ENCODE data around the gene HLX. TPM values are rescaled to one million over a fixed set of nuclear protein-coding genes. Genes with fewer than 3 reads are reported as not detected.

Gene HLX
- total and polyA plus RNA-seq, 2 of the 13 experiments (the other 11 are each of a cell fraction or from before 2014, with no cell fraction given): 0.30 to 0.35 TPM

GRCh38 chr1:220908757-220909156 is 29.5 kb downstream of the HLX start (continued):
- no peak for TF ChIP-seq ZNF501 (CRISPR knock-in tag; IDR thresholded peaks at IDR 0.05)
- no peak for TF ChIP-seq ZBTB39 (CRISPR knock-in tag; IDR thresholded peaks at IDR 0.05)
- TF ChIP-seq STAG1 (CRISPR knock-in tag; IDR thresholded peaks at IDR 0.05): peak; percentile 69
- no peak for TF ChIP-seq ZNF337 (CRISPR knock-in tag; IDR thresholded peaks at IDR 0.05; ENCODE audit: borderline replicate concordance, low read depth)
- TF ChIP-seq SMC3 (IDR thresholded peaks at IDR 0.05; ENCODE audit: low read length): peak; percentile 53
- no peak for TF ChIP-seq THAP11 (CRISPR knock-in tag; IDR thresholded peaks at IDR 0.05)
- no peak for TF ChIP-seq ZNF850 (CRISPR knock-in tag; conservative IDR thresholded peaks at IDR 0.05)

DNA sequence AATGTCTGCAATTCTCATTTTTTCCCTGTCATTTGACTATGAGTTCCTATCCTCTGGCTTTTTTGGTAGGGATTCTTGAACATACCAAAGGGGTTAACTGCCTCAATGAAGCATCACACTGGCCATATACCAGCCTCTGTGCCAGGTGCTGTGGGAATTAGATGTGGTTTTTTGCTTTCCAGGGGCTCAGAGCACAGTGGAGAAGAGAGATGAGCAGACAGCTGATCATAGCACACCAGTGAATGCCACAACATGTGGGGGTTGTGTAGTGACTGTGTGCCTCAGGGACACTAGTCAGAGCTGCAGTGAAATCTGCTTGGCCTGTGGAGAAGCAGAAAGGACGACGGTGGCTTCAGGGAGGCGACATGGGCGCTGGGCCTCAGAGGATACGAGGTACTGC is 30.8 kb downstream of the HLX start:
- Histone ChIP-seq H2AFZ (ENCODE audit: low read length) (no peak overlapping the region), H3K4me2 (ENCODE audit: low read depth, low read length) (no peak overlapping the region), H3K27me3 (ENCODE audit: control insufficient read depth in 1 of 2, insufficient read depth in 2 of 2, low read length in 2 of 2) (peaks cover 0 to 18% of the 10 kb centered on the region in 2 experiments; a peak in 1 of 5 replicates), H3K9me3 (ENCODE audit: low read length) (no peaks in the 10 kb centered on the region), H3K9ac (ENCODE audit: insufficient read depth, low read depth, low read length) (no peak overlapping the region), H3K4me1 (ENCODE audit: insufficient read depth, low read length) (peaks cover 11% of the 10 kb centered on the region), H3K27ac (ENCODE audit: extremely low read length, insufficient read depth, low read length) (no peak overlapping the region), H4K20me1 (ENCODE audit: insufficient read depth, low read length) (no peaks in the 10 kb centered on the region), H3K36me3 (replicated peaks in 1 of 2; ENCODE audit: control insufficient read depth in 1 of 2, insufficient read depth in 2 of 2, low read length in 2 of 2) (no peaks in the 10 kb centered on the region), H3K79me2 (ENCODE audit: insufficient read depth, low read length) (no peaks in the 10 kb centered on the region), H3K4me3 (replicated peaks in 1 of 3; ENCODE audit: insufficient read depth in 1 of 3, low read depth in 2 of 3, low read length in 3 of 3) (no peak overlapping the region)
- FAIRE-seq: no peak
- no peak for DNase-seq (ENCODE audit: low spot score)
- ATAC-seq: no peak
- TF ChIP-seq, protein P1, sequence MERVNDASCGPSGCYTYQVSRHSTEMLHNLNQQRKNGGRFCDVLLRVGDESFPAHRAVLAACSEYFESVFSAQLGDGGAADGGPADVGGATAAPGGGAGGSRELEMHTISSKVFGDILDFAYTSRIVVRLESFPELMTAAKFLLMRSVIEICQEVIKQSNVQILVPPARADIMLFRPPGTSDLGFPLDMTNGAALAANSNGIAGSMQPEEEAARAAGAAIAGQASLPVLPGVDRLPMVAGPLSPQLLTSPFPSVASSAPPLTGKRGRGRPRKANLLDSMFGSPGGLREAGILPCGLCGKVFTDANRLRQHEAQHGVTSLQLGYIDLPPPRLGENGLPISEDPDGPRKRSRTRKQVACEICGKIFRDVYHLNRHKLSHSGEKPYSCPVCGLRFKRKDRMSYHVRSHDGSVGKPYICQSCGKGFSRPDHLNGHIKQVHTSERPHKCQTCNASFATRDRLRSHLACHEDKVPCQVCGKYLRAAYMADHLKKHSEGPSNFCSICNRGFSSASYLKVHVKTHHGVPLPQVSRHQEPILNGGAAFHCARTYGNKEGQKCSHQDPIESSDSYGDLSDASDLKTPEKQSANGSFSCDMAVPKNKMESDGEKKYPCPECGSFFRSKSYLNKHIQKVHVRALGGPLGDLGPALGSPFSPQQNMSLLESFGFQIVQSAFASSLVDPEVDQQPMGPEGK (CRISPR knock-in tag; IDR thresholded peaks at IDR 0.05): no peak
- BruUV-seq (replicated peaks): no TSS peak
- CTCF ChIA-PET (ENCODE audit: low intra/inter-chr PET ratio, low total read pairs): no interaction called here
- intact Hi-C loops (cut with micrococcal nuclease; ENCODE audit: unreplicated experiment) (no loop called here), in situ Hi-C loops (cut with HindIII; ENCODE audit: extremely low pct_ligation_motif_present, low pct_unique_long_range_greater_than_20kb) (no loop called here)
- POLR2A ChIA-PET: no interaction called here
- 2% methylated on average over 5 of the region's 5 CpGs for WGBS (ENCODE audit: low lambda C conversion rate)

Measured in HepG2 (cell line).